HG03103 (cell line): ENCODE measurements around the gene CCM2.
A peak's percentile ranks its signal among the peaks of the same experiment; 100 is the strongest.
"Not testable (repeated sequence)": the region's sequence is repeated elsewhere in the genome, so short reads cannot be mapped to it uniquely, and the experiment has no call there.

Source experiments
- ATAC-seq: cut with Tn5 transposase; IDR thresholded peaks from one replicate; pipeline ENCODE4 v1.9.1; 2021; ENCODE audit warnings: low read depth; ENCODE audit not compliant: unreplicated experiment

Gene CCM2

GRCh38 chr7:44995555-44996493 is 4.2 kb upstream of the CCM2 start:
- no peak for ATAC-seq

GRCh38 chr7:44998153-44998871 is 1.7 kb upstream of the CCM2 start:
- no peak for ATAC-seq

- ATAC-seq, result peak; percentile 75
Measured at GRCh38 chr7:44999245-45000092, 532 bp upstream of the CCM2 start.

GRCh38 chr7:45001138-45001694 is 1.2 kb downstream of the CCM2 start:
- no peak for ATAC-seq

- ATAC-seq, result no peak
Measured at GRCh38 chr7:45001826-45002225, 1.8 kb downstream of the CCM2 start.

GRCh38 chr7:45003789-45004188 is 3.8 kb downstream of the CCM2 start:
- ATAC-seq, result no peak

GRCh38 chr7:45007106-45007505 is 7.1 kb downstream of the CCM2 start:
- ATAC-seq, result no peak

- no peak for ATAC-seq
Measured at GRCh38 chr7:45007571-45008328, 7.7 kb downstream of the CCM2 start.

- ATAC-seq, result no peak
Measured at GRCh38 chr7:45013465-45013967, 13.5 kb downstream of the CCM2 start.

- no peak for ATAC-seq
Measured at GRCh38 chr7:45015313-45015712, 15.3 kb downstream of the CCM2 start.

- no peak for ATAC-seq
Measured at GRCh38 chr7:45017253-45017652, 17.3 kb downstream of the CCM2 start.

- no peak for ATAC-seq
Measured at GRCh38 chr7:45020915-45021314, 20.9 kb downstream of the CCM2 start.

GRCh38 chr7:45021604-45022296 is 21.7 kb downstream of the CCM2 start:
- ATAC-seq, result no peak

GRCh38 chr7:45024126-45024744 is 24.2 kb downstream of the CCM2 start:
- no peak for ATAC-seq

- not testable (repeated sequence) for ATAC-seq
Measured at GRCh38 chr7:45025473-45025872, 25.5 kb downstream of the CCM2 start.

GRCh38 chr7:45026013-45026412 is 26.0 kb downstream of the CCM2 start:
- no peak for ATAC-seq

GRCh38 chr7:45026984-45027773 is 27.2 kb downstream of the CCM2 start:
- no peak for ATAC-seq

- ATAC-seq, result no peak
Measured at GRCh38 chr7:45027774-45028114, 27.7 kb downstream of the CCM2 start.
